Measurements from ENCODE around the gene CDCA3.
"Not testable (repeated sequence)": the region's sequence is repeated elsewhere in the genome, so short reads cannot be mapped to it uniquely, and the experiment has no call there.

- not testable (repeated sequence) for TF ChIP-seq CTCF, POLR2A (IDR thresholded peaks at IDR 0.05)
These were observed 38.9 kb upstream of the CDCA3 start for GRCh38 chr12:6889775-6890573.
